NB4 (cell line): ENCODE results near the gene PAFAH2.
A peak's percentile ranks its signal among the peaks of the same experiment; 100 is the strongest.

Experiments
- DNase-seq: peaks from one replicate; pipeline ENCODE4 v3.0.0; 2010; ENCODE audit warnings: low read depth
- H3K4me3 ChIP-seq: one replicate; pipeline ENCODE4 v1.5.1; 2011; ENCODE audit warnings: mild to moderate bottlenecking, low read depth, low read length, moderate library complexity
- CTCF ChIP-seq: IDR thresholded peaks from one replicate; pipeline ENCODE4 v1.5.1; 2012; ENCODE audit warnings: low read depth, low read length
- MAX ChIP-seq: IDR thresholded peaks from 2 replicates; pipeline ENCODE4 v1.6.1; 2011; ENCODE audit warnings: low read depth, low read length
- MYC ChIP-seq: IDR thresholded peaks from 2 replicates; pipeline ENCODE4 v1.6.1; 2011; ENCODE audit warnings: low read depth, low read length
- POLR2A ChIP-seq: IDR thresholded peaks from 2 replicates; pipeline ENCODE4 v1.6.1; 2011; ENCODE audit warnings: mild to moderate bottlenecking; ENCODE audit not compliant: insufficient read length; ENCODE audit errors: extremely low read depth

PAFAH2 gene

DNA sequence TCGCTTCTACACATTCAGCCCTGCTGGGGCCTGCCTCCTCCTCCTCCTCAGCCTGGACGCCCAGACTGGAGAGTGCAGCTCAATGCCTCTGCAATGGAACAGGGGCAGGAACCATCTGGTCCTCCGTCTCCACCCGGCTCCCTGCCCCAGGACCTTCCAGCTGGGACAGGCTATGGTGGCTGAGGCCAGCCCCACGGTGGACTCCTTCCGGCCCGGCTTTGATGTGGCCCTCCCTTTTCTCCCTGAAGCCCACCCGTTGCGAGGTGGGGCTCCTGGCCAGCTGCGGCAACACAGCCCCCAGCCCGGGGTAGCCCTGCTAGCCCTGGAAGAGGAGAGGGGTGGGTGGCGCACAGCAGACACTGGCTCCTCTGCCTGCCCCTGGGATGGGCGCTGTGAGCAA lies 25.1 kb upstream of the PAFAH2 start:
- H3K4me3 ChIP-seq, result no peak overlapping the region
- no peak for DNase-seq
- TF ChIP-seq MAX (no peak), CTCF (no peak), MYC (no peak), POLR2A (no peak)

DNA sequence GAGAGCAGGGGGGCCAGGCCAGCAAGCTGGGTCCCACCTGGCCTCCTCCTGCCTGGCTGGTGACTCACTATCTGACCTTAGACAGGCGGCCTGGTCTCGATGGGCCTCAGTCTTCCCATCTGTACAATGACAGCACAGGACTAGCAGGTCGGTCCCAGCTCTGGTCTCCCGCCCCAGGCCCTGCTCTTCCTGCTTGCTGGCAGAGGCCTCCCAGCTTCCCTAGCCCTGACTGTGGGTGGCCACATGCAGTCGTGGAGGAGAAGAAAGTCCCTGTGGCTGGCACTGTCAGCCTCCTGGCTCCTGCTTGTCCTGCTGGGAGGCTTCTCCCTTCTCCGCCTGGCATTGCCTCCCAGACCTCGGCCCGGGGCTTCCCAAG lies 24.5 kb upstream of the PAFAH2 start:
- DNase-seq, result no peak
- H3K4me3 ChIP-seq, result no peak overlapping the region
- TF ChIP-seq CTCF (no peak), MAX (no peak), MYC (no peak), POLR2A (no peak)

DNA sequence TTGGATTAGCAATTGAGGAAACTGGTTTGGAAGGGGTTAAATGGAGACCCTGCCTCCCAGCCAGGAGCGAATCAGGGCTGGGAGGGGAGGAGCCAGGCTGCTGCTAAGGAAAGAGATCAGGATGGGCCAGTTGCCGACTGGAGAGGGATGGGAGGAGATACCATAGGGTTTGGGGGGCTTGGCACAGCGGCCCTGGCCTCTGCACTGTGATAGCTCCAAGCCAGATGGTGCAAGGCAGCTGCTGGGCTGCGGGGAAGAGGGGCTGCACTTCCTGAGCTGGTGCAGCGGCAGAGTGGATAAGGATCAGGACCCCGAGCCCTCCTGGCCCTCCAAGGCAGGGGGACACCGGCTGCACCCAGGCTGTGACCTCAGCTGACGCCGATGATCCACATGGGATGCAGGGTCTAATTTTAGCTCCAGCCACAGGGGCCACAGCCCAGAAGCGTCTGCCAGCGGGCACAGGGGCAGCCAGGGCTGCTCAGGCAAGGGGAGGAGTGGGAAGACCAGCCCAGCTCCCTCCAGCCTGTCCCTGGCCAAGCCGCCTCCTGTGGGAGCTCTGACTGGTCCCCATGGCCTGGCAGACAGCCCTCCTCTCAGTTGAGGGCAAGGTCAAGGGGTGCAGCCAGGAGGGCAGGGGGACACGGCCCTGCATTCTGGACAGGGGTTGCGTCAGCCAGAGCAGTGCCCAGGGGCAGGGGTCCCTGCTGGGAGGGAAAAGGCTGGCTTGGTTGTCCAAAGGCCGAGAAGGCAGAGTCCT lies 24.0 kb upstream of the PAFAH2 start, which contains the start of gene EXTL1:
Gene EXTL1 (plus strand): TSS at position 129 of the 757 bp plus-strand sequence. CDS start 872 bp downstream, outside the sequence.
- H3K4me3 ChIP-seq, result no peak within 1 kb of the TSS
- DNase-seq, result peak; percentile 44
- no peak for TF ChIP-seq POLR2A
- no peak for TF ChIP-seq MAX
- TF ChIP-seq MYC, result no peak
- no peak for TF ChIP-seq CTCF

DNA sequence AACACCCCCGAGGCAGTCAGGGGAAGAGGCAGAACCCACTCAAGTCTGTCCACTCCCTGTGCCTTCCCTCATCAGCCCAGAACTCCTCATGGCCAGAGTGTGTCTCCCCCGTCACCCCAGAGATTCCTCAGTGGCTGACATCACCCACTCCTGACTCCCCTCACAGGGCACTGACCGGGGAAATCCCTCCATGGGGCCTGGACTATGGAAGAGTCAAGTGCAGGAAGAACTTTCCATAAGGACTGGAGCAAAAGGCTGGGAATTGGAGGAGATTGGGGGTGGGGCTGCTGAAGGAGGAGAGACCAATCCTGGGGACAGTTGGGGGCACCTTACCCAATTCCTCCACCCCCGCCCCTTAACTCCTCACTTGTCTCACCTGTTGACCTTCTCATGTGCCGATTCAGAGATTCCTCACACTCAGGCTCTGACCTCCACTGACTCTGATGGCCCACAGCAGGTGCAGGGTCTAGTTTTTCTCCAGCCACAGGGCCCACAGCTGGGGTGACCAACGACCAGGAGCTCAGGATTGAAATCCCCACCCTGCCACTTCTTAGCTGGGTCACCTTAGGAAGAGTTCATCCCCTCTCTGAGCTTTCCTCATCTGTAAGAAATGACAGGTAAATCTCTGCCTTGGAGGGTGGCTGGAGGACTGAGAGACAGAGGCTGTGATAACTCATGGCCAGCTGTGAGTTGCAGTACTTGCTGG lies 23.2 kb upstream of the PAFAH2 start:
- DNase-seq, result no peak
- no peak for TF ChIP-seq POLR2A
- TF ChIP-seq MYC, result no peak
- no peak for TF ChIP-seq CTCF
- no peak for TF ChIP-seq MAX
- no peak overlapping the region for H3K4me3 ChIP-seq

DNA sequence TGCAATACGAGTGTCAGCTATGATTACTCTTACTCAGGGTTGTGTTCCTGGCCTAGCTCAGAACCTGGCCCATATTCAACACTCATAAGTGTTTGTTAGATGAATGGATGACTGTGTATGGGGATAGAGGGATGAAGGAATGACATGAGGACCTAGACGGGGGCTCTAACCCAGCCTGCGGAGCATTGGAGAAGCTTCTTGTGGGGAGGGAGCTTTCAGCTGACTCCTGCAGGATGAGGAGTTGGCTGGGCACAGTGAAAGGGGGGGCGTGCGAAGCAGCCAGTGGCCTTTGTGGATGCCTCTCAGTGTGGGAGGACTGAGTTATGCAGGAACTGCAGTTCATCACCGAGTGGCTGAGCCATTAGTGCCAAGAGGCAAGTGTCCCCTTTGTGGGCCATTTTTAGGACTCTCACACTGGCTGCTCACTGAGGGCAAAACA lies 22.5 kb upstream of the PAFAH2 start:
- TF ChIP-seq POLR2A, result no peak
- no peak for TF ChIP-seq CTCF
- no peak overlapping the region for H3K4me3 ChIP-seq
- no peak for DNase-seq
